Measurements from ENCODE around the gene TSC2. TPM values are rescaled to one million over a fixed set of nuclear protein-coding genes. Genes with fewer than 3 reads are reported as not detected.
A peak's percentile ranks its signal among the peaks of the same experiment; 100 is the strongest.

The TSC2 gene
- polyA plus RNA-seq, 1 donor from 2014 or later: 69.2 TPM

- Histone ChIP-seq H3K4me3 (ENCODE audit: low read length) (peak within 1 kb of the TSS; percentile 31), H3K36me3 (ENCODE audit: insufficient read depth, low read length) (no peaks in the 10 kb centered on the region), H3K27ac (ENCODE audit: low read length) (no peak within 1 kb of the TSS), H3K9ac (ENCODE audit: low read length) (no peak within 1 kb of the TSS), H3K79me2 (replicated peaks; ENCODE audit: insufficient read depth, low read length) (no peaks in the 10 kb centered on the region), H3F3A (ENCODE audit: insufficient read depth, low read length, poor library complexity, severe bottlenecking) (no peaks in the 10 kb centered on the region), H2AFZ (ENCODE audit: low read depth, low read length) (no peak within 1 kb of the TSS), H3K9me3 (ENCODE audit: low read length) (no peaks in the 10 kb centered on the region), H4K20me1 (ENCODE audit: insufficient read depth) (no peaks in the 10 kb centered on the region), H3K4me2 (ENCODE audit: low read length) (no peak within 1 kb of the TSS), H3K9me2 (ENCODE audit: insufficient read depth, low read length) (no peaks in the 10 kb centered on the region), H3K27me3 (ENCODE audit: insufficient read depth, low read depth, low read length) (peaks cover 41% of the 10 kb centered on the region)
- no peak for TF ChIP-seq POLR2AphosphoS5 (IDR thresholded peaks at IDR 0.05)
- TF ChIP-seq EZH2 (IDR thresholded peaks at IDR 0.05; ENCODE audit: borderline replicate concordance, insufficient read depth, low read length, poor library complexity, severe bottlenecking): peak; percentile 75
Observed at GRCh38 chr16:2019518-2019920, 28.3 kb upstream of the TSC2 start, which contains the start of gene NPW. NPW (plus strand) TSS chr16:2019785.

GRCh38 chr16:2019921-2020831, 27.6 kb upstream of the TSC2 start:
- Histone ChIP-seq H4K20me1 (ENCODE audit: insufficient read depth) (no peaks in the 10 kb centered on the region), H3K4me2 (ENCODE audit: low read length) (no peak overlapping the region), H3K9me3 (ENCODE audit: low read length) (no peaks in the 10 kb centered on the region), H3K9ac (ENCODE audit: low read length) (no peak overlapping the region), H3K9me2 (ENCODE audit: insufficient read depth, low read length) (no peaks in the 10 kb centered on the region), H2AFZ (ENCODE audit: low read depth, low read length) (no peak overlapping the region), H3K27me3 (ENCODE audit: insufficient read depth, low read depth, low read length) (peaks cover 41% of the 10 kb centered on the region), H3K79me2 (replicated peaks; ENCODE audit: insufficient read depth, low read length) (no peaks in the 10 kb centered on the region), H3K36me3 (ENCODE audit: insufficient read depth, low read length) (no peaks in the 10 kb centered on the region), H3F3A (ENCODE audit: insufficient read depth, low read length, poor library complexity, severe bottlenecking) (no peaks in the 10 kb centered on the region), H3K27ac (ENCODE audit: low read length) (no peak overlapping the region), H3K4me3 (ENCODE audit: low read length) (peak overlapping the region; percentile 31)
- TF ChIP-seq MXI1 (conservative IDR thresholded peaks at IDR 0.05; ENCODE audit: poor library complexity, severe bottlenecking): peak; percentile 42
- TF ChIP-seq REST (IDR thresholded peaks at IDR 0.05; ENCODE audit: borderline replicate concordance): no peak

GRCh38 chr16:2022723-2023091, 25.1 kb upstream of the TSC2 start:
- Histone ChIP-seq H3F3A (ENCODE audit: insufficient read depth, low read length, poor library complexity, severe bottlenecking) (no peaks in the 10 kb centered on the region), H3K9me2 (ENCODE audit: insufficient read depth, low read length) (no peaks in the 10 kb centered on the region), H3K27ac (ENCODE audit: low read length) (no peak overlapping the region), H3K4me2 (ENCODE audit: low read length) (no peak overlapping the region), H3K36me3 (ENCODE audit: insufficient read depth, low read length) (no peaks in the 10 kb centered on the region), H3K79me2 (replicated peaks; ENCODE audit: insufficient read depth, low read length) (no peaks in the 10 kb centered on the region), H3K9me3 (ENCODE audit: low read length) (no peaks in the 10 kb centered on the region), H2AFZ (ENCODE audit: low read depth, low read length) (no peak overlapping the region), H4K20me1 (ENCODE audit: insufficient read depth) (no peaks in the 10 kb centered on the region), H3K9ac (ENCODE audit: low read length) (peak overlapping the region; percentile 44), H3K4me3 (ENCODE audit: low read length) (peak overlapping the region; percentile 52), H3K27me3 (ENCODE audit: insufficient read depth, low read depth, low read length) (peaks cover 53% of the 10 kb centered on the region)
- TF ChIP-seq CTCF (IDR thresholded peaks at IDR 0.05; ENCODE audit: poor library complexity, severe bottlenecking) (no peak), EP300 (conservative IDR thresholded peaks at IDR 0.05; ENCODE audit: poor library complexity, severe bottlenecking) (no peak)
